UCSD-AML1 (cell line): ENCODE data around the gene LRIT1.

Source experiments
- DNase-seq: peaks from one replicate; lab custom pipeline; 2025; ENCODE audit not compliant: unreplicated experiment; lab: John Stamatoyannopoulos, UW

Gene LRIT1

DNA sequence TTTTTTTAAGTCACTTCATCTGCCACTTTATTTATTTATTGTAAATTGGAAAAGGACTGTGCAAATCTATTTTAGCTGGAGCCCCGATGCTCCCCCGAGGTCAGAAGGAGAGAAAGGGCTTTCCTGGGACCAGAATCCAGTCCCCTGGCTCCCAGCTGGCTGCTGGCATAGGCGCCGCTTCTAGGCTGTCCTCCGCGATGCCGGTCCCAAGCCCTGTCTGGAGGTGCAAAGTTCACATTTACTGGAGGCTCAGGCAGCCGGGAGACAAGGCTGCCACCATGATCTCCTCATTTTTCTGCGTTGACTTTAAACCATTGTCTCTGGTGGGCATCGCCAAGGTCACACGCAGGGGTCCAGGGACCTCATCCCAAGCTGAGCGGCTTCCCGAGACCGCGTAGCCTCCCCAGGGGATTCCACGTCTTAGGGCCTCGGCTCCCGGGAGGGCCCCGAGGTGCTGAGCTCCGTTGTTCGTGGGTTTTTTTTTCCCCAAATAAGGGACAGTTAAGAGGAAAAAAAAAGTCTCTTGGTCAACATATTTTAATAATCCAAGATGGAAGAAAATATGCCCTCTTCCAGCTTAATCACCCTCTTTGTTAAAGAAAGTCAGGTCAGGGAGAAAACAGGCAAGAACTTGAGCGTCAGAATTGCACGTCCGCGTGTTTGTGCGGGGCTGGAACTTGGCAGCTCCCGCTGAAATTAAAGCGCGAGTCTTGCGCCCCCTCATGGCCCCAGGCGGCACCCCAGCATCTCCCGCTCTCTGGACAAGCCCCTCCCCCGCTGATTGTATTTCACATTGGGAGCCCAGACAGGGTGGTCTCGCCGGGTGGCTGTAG is 15.4 kb upstream of the LRIT1 start:
- peak; percentile 14 for DNase-seq

DNA sequence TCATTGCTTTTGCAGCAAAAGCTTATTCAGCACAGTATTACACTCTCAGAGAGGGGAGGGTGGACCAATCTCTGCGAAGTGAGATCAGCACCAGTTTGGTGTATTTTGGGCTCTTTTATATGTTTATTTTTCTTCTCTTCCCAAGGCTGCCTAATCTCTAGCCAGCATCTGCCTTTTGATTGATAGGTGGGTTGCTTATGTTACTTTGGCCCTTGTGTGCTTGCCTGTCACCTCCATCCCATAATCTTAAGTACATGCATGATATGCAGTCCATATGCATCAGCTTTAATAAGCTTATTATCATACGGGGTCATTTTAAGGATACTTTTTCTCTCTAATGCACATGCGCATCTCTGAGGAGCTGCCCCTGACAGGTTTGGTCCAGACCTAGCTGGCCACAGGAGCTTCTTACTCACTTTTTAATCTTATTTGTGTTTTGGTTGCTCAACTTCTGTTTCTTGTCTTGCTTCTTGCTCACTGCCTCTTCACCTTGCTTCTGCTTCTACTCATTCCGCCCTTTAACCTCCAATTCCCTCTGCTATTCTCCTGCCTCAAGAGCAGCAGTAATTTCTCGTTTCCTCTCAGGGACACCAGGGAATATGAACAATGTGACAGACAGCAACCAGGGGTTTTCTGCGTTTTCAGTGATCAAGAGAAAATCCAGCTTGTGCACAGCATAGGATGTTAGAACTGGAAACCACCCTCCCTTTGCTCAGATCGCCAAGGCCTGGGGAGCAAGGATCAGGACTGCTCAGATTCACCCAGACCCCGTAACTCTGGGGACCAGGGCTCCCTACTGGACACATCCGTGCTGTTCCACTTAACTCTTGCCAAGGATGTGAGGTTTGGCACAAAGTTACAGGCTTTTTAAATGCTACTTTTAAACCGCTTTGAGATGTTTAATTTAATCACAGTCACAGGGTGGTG is 13.5 kb upstream of the LRIT1 start:
- no peak for DNase-seq

DNA sequence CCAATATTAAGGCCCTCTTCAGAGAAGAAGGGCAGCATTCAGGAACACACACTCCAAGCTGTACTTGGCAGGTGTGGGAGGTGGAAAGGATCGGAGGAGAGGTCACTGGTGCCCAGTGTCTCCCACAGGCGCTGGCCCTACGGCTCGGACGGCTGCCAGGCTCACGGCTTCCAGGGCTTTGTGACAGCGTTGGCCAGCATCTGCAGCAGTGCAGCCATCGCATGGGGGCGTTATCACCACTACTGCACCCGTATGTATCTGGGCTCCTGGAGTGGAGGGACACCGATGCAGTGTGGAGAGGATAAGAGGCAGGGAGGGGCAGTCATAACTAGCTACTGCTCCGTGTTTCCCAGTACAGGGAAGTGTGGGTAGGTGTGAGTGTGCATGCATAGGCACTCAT is 7.4 kb upstream of the LRIT1 start:
- DNase-seq = no peak

DNA sequence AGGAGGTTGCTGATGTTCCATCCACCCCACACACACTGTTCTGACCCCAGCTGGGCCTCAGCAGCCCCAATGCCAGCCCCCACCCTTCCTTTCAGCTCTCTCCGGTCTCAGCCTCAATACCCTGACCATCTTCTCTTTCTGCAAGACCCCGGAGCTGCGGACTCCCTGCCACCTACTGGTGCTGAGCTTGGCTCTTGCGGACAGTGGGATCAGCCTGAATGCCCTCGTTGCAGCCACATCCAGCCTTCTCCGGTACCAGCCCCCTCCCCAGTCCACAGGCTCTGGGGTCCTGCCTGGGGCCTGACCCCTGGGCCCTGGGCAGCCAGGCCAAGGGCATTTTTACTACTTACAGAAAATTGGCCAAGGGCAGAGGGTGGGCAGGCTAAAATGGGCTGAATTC is 6.2 kb upstream of the LRIT1 start:
- no peak for DNase-seq

DNA sequence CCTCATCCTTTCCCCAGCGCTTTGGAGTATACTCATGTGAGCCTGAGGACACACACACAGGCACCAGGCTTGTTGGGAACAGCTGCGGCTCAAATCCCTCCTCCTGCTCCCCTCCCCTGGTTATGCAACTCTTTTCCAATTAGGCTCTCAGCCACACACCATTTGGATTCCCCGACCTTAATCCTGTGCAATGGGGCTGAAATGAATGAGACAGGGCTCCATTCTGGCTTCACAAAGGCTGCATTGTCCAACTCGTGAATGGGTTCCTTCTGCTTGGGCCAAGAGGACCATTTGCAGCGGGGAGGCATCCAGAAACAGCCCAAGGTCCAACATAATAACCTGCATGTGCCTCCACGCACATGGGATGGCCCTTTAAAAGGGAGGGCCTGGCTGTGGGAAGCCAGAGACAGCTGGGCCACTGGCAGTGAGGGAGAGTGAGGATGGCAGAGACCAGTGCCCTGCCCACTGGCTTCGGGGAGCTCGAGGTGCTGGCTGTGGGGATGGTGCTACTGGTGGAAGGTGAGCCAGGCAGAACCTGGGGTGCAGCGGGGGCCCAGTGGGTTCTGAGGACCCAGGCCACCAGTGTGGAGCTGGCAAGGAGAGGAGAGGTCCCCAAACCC is 3.4 kb upstream of the LRIT1 start, which contains the start of gene RGR:
Gene RGR (plus strand): TSS at position 403 of the 620 bp plus-strand sequence. CDS start 38 bp downstream, at position 441.
- DNase-seq = no peak

DNA sequence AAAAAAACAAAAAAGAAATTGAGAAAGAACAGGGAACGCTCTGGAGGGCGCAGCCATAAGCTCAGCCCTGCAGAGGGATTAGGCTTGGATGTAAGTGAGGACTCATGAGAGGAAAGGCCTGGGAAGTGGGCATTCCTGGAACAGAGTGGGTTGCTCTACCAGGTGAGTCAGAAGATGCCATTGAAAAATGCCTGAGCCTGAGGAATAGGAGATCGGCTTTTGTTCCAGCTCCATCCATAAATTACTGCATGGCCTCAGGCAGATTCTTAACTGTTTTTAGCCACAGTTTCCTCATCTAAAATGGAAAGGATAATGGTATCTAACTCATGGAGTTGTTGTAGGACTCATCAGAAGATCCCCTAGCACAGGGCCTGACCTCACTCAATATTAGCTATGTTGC is 2.4 kb upstream of the LRIT1 start:
- DNase-seq = no peak

DNA sequence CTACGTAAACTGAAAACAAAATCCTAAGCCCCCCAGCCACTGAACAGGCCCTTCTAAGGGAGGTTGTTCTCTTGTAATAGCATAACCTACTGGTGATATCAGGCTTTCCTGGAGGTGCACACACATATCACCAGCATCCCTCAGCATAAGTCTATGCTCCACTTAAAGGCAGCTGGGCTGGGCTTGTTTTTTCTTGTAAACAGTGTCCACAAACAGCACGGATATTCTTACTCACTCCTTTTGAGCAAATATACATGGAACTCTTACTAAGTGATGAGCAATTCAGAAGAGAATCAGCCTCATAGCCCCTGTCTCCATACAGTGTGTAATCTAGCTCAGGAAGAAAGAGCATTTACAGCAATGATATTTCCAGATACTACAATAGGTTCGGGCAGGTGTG is 2.4 kb downstream of the LRIT1 start:
- DNase-seq = no peak

DNA sequence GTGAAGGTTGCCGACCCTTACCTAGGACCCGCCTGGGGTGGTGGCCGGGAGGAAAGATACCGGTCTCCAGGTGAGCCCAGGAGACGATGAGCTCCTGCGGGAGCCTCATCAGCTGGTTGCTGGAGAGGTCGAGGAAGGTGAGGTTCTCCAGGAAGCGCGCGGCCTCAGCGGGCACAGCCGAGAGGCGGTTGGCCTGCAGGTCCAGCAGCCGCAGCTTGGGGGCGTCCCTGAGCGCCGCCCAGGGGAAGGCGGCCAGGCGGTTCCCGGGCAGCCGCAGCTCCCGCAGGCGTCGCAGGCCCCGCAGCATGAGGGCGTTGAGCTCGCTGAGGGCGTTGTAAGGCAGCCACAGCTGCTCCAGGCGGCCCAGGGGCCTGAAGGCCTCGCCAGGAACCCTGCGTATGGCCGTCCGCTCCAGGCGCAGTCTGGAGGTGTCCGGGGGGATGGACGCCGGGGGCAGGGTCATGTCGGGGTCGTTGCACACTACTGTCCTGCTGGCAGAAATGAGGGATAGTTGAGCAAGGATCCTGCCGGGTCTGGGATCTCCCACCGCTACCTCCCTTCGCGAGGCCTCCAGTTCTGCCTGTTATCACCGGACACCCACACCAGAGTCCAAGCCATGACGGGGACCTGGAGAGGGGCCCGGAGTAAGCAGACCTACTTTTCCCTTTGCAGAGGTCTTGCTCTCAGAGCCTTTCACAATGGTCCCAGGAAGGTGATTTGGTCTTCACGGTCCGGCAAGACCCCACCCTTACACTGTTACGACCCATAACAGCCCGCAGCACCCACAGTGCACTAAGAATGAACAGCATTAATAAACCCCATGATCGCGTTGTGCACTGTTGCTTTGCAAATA is 3.9 kb downstream of the LRIT1 start:
- DNase-seq = no peak

DNA sequence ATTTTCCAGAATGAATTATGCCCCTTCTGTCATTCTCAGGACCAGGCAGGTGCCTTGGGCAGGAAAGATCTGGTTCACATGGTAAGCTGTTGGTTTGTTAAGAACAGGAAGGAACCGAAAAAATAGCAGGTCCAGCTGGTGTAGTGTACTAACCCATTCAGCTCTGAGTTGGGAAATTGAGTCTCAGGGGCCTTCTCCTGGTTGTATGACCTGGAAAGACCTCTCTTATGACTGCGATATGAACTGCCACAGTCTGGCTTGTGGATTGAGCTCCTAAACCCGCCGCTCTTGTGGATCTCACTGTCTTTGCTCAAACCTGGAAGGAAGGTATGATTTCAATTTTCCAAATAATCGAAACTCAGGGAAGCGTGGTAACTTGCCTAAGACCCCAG is 4.5 kb downstream of the LRIT1 start:
- no peak for DNase-seq

DNA sequence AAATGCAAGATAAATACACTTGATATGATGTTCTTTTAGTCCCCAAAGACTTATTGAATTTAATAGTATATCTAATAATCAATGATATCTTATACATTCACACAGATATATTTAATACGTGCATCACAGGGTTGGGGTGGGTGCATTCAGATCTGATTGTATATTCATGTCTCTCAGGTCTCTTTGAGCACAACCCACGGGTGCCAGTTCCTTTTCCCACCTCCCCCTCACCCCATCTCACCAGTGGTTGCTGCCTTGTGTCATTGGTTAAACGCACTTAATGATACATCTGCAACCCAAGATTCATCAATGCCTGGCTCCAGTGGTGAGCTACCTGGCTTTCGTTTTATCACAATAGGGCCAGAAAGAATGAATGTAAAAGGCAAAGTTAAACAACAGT is 6.2 kb downstream of the LRIT1 start:
- no peak for DNase-seq

DNA sequence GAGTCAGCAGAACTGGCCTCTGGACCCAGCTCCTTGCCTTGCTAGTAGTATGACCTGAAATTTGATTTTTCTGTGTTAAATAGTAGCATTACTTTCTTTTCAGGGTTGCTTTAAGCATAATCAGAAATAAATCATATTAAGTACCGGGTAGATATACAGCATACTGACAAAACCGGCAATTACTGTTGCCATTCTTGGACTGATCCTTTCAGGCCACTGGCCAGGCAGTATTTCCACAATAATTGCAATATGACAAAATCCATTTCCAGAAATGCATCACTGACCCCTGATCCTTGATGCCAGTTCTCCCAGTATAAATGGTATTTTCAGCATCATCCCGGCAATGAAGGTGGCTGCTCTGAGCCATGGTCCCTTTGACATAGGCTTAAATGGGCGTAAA is 6.9 kb downstream of the LRIT1 start:
- DNase-seq = no peak

DNA sequence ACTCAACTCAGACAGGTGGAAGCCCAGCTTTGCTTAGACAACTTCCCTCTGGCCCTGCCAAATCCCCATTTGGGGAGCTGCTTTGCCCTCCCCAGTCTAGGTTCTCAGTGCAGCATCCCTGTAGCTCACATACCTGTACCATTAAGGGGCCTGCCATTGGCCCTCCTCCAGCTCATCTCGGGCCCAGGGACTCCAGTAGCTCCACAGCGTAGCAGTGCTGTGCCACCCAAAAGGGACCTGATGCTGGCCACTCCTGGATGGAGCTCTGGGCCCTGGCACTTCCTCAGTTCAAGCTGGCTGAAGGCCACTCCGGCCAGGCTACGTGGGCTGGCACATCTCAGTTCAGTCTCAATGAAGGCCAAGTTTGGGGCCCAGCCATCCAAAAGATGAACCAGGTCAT is 7.4 kb downstream of the LRIT1 start:
- no peak for DNase-seq

DNA sequence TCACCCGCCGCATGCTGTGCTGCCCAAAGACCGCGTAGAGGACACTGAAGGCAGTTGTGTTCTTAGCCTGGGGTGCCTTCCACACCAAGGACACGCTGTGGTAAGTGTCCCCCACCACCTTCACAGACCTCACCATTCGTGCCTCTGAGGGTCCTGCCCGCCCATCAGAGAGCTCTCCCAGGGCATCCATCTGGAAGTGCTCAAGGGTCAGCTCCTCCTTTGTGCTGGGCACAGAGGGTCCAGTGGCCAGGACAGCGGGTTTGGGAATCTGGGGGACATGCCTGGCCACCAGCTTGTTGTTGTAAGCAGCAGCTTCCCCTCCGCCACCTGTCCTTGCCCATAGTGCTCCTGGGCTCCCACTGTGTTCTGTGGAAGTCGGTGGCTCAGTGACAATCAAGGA is 9.0 kb downstream of the LRIT1 start:
- no peak for DNase-seq

DNA sequence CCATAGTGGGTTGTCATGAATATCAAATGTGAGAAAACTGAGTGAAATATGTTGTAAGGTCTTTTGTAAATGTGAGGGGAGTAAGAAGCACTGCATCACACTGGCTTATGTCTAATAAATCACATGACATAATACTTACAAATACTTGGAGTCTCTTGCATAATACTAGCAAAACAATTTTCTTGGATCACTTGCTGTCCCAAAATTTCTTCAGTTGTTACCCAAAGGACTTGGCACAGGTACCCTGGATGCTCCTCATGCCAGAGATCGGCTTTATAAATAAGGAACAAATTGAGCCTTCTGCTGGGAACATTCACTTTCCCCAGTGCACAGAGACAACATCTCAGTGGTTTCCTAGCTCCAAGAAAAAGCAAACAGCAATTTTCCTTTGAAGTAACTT is 11.0 kb downstream of the LRIT1 start:
- no peak for DNase-seq

DNA sequence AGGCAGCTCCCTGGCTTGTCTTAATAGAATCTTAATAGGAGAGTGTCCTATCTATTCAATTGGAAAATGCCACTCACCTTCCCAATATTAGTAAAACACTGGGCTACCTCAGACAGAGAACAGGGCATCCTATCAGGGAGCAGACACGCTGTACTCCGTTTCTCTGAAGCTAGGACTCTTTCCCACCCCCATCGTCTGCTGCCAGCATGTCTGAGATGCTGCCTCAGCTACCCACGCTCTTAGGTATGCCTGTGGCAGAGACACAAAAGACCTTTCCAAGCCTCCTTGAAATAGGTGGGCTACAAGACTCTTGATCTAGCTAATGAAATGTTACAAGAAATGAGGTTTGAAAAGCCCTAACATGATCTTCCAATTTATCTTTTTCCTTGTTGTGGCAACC is 13.5 kb downstream of the LRIT1 start:
- no peak for DNase-seq

DNA sequence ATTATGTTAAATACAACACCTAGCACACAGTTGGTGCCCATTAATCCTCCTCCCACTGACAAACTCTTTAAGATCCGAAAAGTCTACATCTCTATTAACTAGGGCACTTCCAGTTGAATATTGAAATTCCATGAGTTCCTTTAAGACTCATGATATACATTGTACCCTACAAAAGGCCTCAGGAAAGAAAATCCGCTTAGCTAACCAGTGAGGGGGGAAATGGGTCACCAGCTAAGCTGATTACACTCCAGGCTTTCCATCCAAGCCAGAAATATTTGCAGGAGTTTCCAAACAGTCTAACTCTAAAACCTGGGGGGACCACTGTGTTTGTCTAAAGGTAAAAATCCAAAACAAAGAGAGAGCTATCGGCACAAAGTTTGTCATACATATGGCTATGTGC is 14.7 kb downstream of the LRIT1 start:
- DNase-seq = no peak

DNA sequence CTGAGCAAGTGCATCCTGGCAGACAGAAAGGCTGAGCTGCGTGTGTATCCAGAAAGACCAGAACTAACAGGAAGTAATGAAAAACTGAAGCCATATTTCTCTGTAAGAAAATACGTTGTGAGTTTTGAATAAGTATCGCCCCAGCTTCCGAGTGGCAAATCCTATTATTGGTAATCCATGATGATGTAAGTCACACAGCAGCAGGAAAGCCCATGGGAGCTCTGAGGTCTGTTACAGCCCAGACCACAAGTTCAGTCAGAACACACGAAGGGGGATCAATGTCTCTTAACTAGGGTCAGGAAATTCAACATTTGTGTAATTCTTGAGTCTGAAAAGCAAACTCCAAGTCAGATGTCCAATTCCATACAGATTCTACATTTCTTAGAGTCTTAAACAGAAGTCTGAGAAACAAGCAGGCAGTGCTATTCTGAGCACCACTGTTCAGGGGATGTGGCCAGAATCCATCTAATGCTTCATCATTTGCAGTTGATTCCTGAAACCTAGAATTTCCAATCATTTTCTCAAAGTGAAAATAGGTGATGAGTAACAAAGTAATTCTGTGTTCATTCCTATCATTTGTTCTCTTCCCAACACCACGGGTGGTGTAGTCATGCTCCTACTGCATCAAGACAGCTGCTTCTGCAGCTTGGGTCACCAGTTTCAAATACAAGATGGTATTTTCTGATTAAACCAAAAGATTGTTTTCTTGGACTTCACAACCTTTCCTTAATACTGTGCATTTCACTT is 15.7 kb downstream of the LRIT1 start, which contains the start of gene LRIT2:
Gene LRIT2 (minus strand): TSS at position 118 of the 747 bp plus-strand sequence. CDS start 24 bp downstream, at position 94.
- DNase-seq = no peak

DNA sequence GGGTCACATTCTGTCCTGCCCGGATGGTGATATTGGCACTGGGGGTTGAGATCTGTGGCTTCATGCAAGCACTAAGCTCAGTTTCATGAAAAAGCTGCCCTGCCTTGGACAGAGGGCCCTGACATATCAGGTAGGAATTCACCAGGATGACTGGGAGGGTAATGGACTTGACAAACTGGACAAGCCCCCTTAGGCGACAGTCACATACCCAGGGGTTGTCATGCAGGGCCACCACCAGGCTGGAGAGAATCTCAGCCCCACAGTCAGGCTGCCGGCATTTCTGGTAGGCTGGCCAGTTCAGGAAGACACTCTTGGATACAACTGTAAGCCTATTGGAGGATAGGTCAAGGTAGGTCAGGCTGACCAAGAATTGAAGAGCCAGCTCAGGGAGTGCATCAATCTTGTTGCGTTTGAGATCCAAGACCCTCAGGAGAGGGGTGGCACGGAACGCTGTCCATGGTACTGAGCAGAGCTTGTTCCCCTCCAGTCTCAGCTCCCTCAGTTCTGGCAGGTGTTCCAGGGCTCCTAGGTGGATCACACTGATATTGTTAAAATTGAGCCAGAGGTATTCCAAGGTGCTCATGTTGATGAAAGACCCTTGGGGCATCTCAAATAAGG is 16.8 kb downstream of the LRIT1 start:
- DNase-seq = no peak

DNA sequence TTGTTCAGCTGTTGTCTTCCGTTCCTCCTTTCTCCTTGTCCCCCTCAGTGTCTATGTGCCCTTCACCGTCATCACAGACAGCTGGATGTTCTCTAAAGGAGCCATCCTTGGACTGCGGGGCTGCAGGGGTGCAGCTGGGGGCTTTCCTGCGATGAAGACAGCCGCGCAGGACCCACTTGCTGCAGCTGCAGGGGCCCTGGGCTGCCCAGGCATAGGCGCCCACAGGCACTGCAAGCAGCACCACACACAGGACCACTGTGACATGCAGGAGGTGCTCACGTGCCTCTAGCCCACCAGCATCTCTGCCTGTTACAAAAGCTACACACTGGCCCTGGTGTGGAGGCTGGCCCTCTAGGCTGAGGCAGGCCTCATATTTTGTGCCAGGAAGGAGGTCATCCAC is 19.4 kb downstream of the LRIT1 start:
- no peak for DNase-seq
